Lower leg skin (tissue), 3 donors: ENCODE data around the gene GSK3B.

Source experiments
- CTCF ChIP-seq, 3 donors: fragments of 450-650 bp; IDR thresholded peaks; one replicate each; pipeline ENCODE4 v1.5.1; 2016; ENCODE audit warnings: antibody characterized with exemption in 3 of 3, mild to moderate bottlenecking in 3 of 3, moderate library complexity in 2 of 3
- POLR2A ChIP-seq, 2 donors: fragments of 450-650 bp; IDR thresholded peaks; one replicate each; pipeline ENCODE4 v1.6.1; 2016 to 2017; ENCODE audit warnings: antibody characterized with exemption in 2 of 2, mild to moderate bottlenecking in 1 of 2, moderate library complexity in 1 of 2

GRCh38 chr3:120143676-120144075 lies 49.4 kb upstream of the GSK3B start:
- TF ChIP-seq CTCF (IDR thresholded peaks at IDR 0.05) = no peak
- TF ChIP-seq POLR2A (IDR thresholded peaks at IDR 0.05) = no peak
